Panc1 (cell line): ENCODE data around the gene TPSB2.

Experiments
- CTCF ChIP-seq: fragments of 450-650 bp; IDR thresholded peaks from 2 replicates; pipeline ENCODE4 v1.5.1; 2017; ENCODE audit warnings: mild to moderate bottlenecking
- POLR2AphosphoS5 ChIP-seq: IDR thresholded peaks from 2 replicates; pipeline ENCODE4 v1.6.1; 2012; ENCODE audit warnings: mild to moderate bottlenecking, low read depth, low read length, moderate library complexity
- REST ChIP-seq, 2 experiments: IDR thresholded peaks; 2 replicates each; pipeline ENCODE4 v1.6.1; 2011 to 2012; ENCODE audit warnings: low read depth in 2 of 2, control low read depth in 1 of 2, low read length in 1 of 2, mild to moderate bottlenecking in 1 of 2, moderate library complexity in 1 of 2; ENCODE audit not compliant: insufficient read depth in 1 of 2
- SIN3A ChIP-seq: IDR thresholded peaks from 2 replicates; pipeline ENCODE4 v1.6.1; 2012; ENCODE audit warnings: low read depth, mild to moderate bottlenecking, low read length, moderate library complexity, borderline replicate concordance; ENCODE audit not compliant: insufficient read depth
- TCF7L2 ChIP-seq: IDR thresholded peaks from 2 replicates; pipeline ENCODE4 v1.6.1; 2011; ENCODE audit warnings: mild to moderate bottlenecking, low read depth, low read length, inconsistent platforms

GRCh38 chr16:1208239-1208830, 21.6 kb downstream of the TPSB2 start:
- TF ChIP-seq CTCF (no peak), POLR2AphosphoS5 (no peak), TCF7L2 (no peak), SIN3A (no peak), REST (IDR thresholded peaks at IDR 0.05; ENCODE audit: insufficient read depth in 1 of 2, low read depth in 2 of 2, low read length in 1 of 2) (no peak)
